ENCODE results near the gene RBMS2.

GRCh38 chr12:56578983-56579546 lies 57.4 kb downstream of the RBMS2 start:
- TF ChIP-seq POLR2A (IDR thresholded peaks at IDR 0.05) (no peak), CTCF (IDR thresholded peaks at IDR 0.05) (no peak)
